HEK293 (cell line): ENCODE results near the gene ADAM23.

Experiments
- CTCF ChIA-PET: fragments of 350-600 bp; formaldehyde crosslinking; extraction: SDS; loops from one replicate; lab custom pipeline; 2021; ENCODE audit warnings: antibody characterized with exemption; lab: Yijun Ruan, JAX
- POLR2A ChIA-PET: fragments of 300-600 bp; formaldehyde crosslinking; extraction: SDS; loops from one replicate; lab custom pipeline; 2020; ENCODE audit warnings: antibody characterized with exemption, inconsistent platforms; lab: Yijun Ruan, JAX
- H3K27ac ChIP-seq: fragments of 200-500 bp; sonication (Bioruptor generic); 2 replicates; pipeline ENCODE4 v1.5.1; 2014; ENCODE audit warnings: low read depth, low read length, control low read depth, inconsistent platforms; ENCODE audit errors: extremely low read depth
- H3K36me3 ChIP-seq, 2 experiments: fragments of 200-500 bp in 1 of 2; sonication (Bioruptor generic) in 1 of 2; 1 replicate in 1 of 2; 2 replicates in 1 of 2; pipeline ENCODE4 v1.5.1; 2014 to 2017; ENCODE audit warnings: inconsistent platforms in 2 of 2, low read length in 2 of 2; ENCODE audit not compliant: control insufficient read depth in 2 of 2, insufficient read depth in 1 of 2
- H3K4me1 ChIP-seq: fragments of 200-500 bp; sonication (Bioruptor generic); 2 replicates; pipeline ENCODE4 v1.5.1; 2014; ENCODE audit warnings: mild to moderate bottlenecking, low read length, inconsistent platforms; ENCODE audit not compliant: control insufficient read depth, insufficient read depth
- H3K4me3 ChIP-seq: 2 replicates; pipeline ENCODE4 v1.5.1; 2011; ENCODE audit warnings: low read depth, mild to moderate bottlenecking, control low read depth, low read length, moderate library complexity
- H3K9me3 ChIP-seq: fragments of 200-500 bp; sonication (Bioruptor generic); 2 replicates; pipeline ENCODE4 v1.5.1; 2014; ENCODE audit warnings: low read depth, low read length, inconsistent platforms; ENCODE audit not compliant: control insufficient read depth, insufficient read depth
- BCL11B ChIP-seq: fragments of 450-650 bp; formaldehyde crosslinking; IDR thresholded peaks from 2 replicates; pipeline ENCODE4 v1.5.1; 2016; ENCODE audit warnings: low read depth, missing biosample characterization, missing genetic modification characterization
- CTCF ChIP-seq: fragments of 450-650 bp; formaldehyde crosslinking; IDR thresholded peaks from 2 replicates; pipeline ENCODE4 v1.5.1; 2016; ENCODE audit warnings: missing biosample characterization, missing genetic modification characterization
- KLF10 ChIP-seq: fragments of 450-650 bp; IDR thresholded peaks from 2 replicates; pipeline ENCODE4 v1.5.1; 2018; ENCODE audit warnings: missing biosample characterization, mild to moderate bottlenecking, missing genetic modification characterization
- TCF7L2 ChIP-seq: IDR thresholded peaks from 2 replicates; pipeline ENCODE4 v1.6.1; 2011; ENCODE audit warnings: low read depth, mild to moderate bottlenecking, inconsistent platforms, low read length, moderate library complexity, borderline replicate concordance
- WT1 ChIP-seq: fragments of 450-650 bp; formaldehyde crosslinking; IDR thresholded peaks from 2 replicates; pipeline ENCODE4 v1.5.1; 2016; ENCODE audit warnings: missing biosample characterization, missing genetic modification characterization
- ZBTB1 ChIP-seq: fragments of 450-650 bp; formaldehyde crosslinking; IDR thresholded peaks from 2 replicates; pipeline ENCODE4 v1.5.1; 2016; ENCODE audit warnings: missing biosample characterization, missing genetic modification characterization
- ZBTB17 ChIP-seq: fragments of 450-650 bp; formaldehyde crosslinking; IDR thresholded peaks from 2 replicates; pipeline ENCODE4 v1.5.1; 2016; ENCODE audit warnings: missing biosample characterization, missing genetic modification characterization
- ZBTB8A ChIP-seq: fragments of 450-650 bp; formaldehyde crosslinking; IDR thresholded peaks from 2 replicates; pipeline ENCODE4 v1.5.1; 2016; ENCODE audit warnings: missing biosample characterization, missing genetic modification characterization
- ZIC2 ChIP-seq: fragments of 450-650 bp; formaldehyde crosslinking; IDR thresholded peaks from 2 replicates; pipeline ENCODE4 v1.5.1; 2016; ENCODE audit warnings: missing biosample characterization, missing genetic modification characterization
- ZNF133 ChIP-seq: fragments of 450-650 bp; formaldehyde crosslinking; IDR thresholded peaks from 2 replicates; pipeline ENCODE4 v1.5.1; 2016; ENCODE audit warnings: missing biosample characterization, missing genetic modification characterization
- ZNF155 ChIP-seq: fragments of 450-650 bp; formaldehyde crosslinking; IDR thresholded peaks from 2 replicates; pipeline ENCODE4 v1.5.1; 2016; ENCODE audit warnings: missing biosample characterization, missing genetic modification characterization
- ZNF169 ChIP-seq: fragments of 450-650 bp; formaldehyde crosslinking; IDR thresholded peaks from 2 replicates; pipeline ENCODE4 v1.5.1; 2016; ENCODE audit warnings: missing biosample characterization, missing genetic modification characterization
- ZNF19 ChIP-seq: fragments of 450-650 bp; formaldehyde crosslinking; IDR thresholded peaks from 2 replicates; pipeline ENCODE4; 2016; ENCODE audit warnings: missing biosample characterization, missing genetic modification characterization, low read depth
- ZNF211 ChIP-seq: fragments of 450-650 bp; formaldehyde crosslinking; IDR thresholded peaks from 2 replicates; pipeline ENCODE4 v1.5.1; 2016; ENCODE audit warnings: low read depth, missing biosample characterization, missing genetic modification characterization
- ZNF274 ChIP-seq, 2 experiments: fragments of 200-500 bp in 1 of 2; fragments of 450-650 bp in 1 of 2; sonication (Bioruptor generic) in 1 of 2; formaldehyde crosslinking in 1 of 2; IDR thresholded peaks; 2 replicates each; pipeline versions ENCODE4 v1.5.1 to v1.6.1; 2014 to 2016; ENCODE audit warnings: borderline replicate concordance in 1 of 2, inconsistent platforms in 1 of 2, low read length in 1 of 2, missing biosample characterization in 1 of 2, missing genetic modification characterization in 1 of 2
- ZNF354C ChIP-seq: fragments of 450-650 bp; formaldehyde crosslinking; IDR thresholded peaks from 2 replicates; pipeline ENCODE4 v1.5.1; 2016; ENCODE audit warnings: missing biosample characterization, missing genetic modification characterization, low read depth, borderline replicate concordance
- ZNF362 ChIP-seq: fragments of 450-650 bp; formaldehyde crosslinking; IDR thresholded peaks from 2 replicates; pipeline ENCODE4 v1.5.1; 2016; ENCODE audit warnings: missing biosample characterization, missing genetic modification characterization
- ZNF37A ChIP-seq: fragments of 450-650 bp; IDR thresholded peaks from 2 replicates; pipeline ENCODE4 v1.5.1; 2018; ENCODE audit warnings: missing biosample characterization, missing genetic modification characterization
- ZNF394 ChIP-seq: fragments of 450-650 bp; formaldehyde crosslinking; IDR thresholded peaks from 2 replicates; pipeline ENCODE4 v1.5.1; 2016; ENCODE audit warnings: missing biosample characterization, missing genetic modification characterization, mild to moderate bottlenecking, moderate library complexity, borderline replicate concordance
- ZNF501 ChIP-seq: fragments of 450-650 bp; formaldehyde crosslinking; IDR thresholded peaks from 2 replicates; pipeline ENCODE4 v1.5.1; 2016; ENCODE audit warnings: missing biosample characterization, missing genetic modification characterization
- ZNF530 ChIP-seq: fragments of 450-650 bp; formaldehyde crosslinking; IDR thresholded peaks from 2 replicates; pipeline ENCODE4 v1.5.1; 2016; ENCODE audit warnings: low read depth, missing biosample characterization, missing genetic modification characterization
- ZNF544 ChIP-seq: fragments of 450-650 bp; formaldehyde crosslinking; IDR thresholded peaks from 2 replicates; pipeline ENCODE4 v1.5.0; 2017; ENCODE audit warnings: missing biosample characterization, missing genetic modification characterization
- ZNF560 ChIP-seq: fragments of 450-650 bp; formaldehyde crosslinking; IDR thresholded peaks from 2 replicates; pipeline ENCODE4 v1.5.1; 2017; ENCODE audit warnings: missing biosample characterization, missing genetic modification characterization, borderline replicate concordance
- ZNF670 ChIP-seq: fragments of 450-650 bp; formaldehyde crosslinking; IDR thresholded peaks from 2 replicates; pipeline ENCODE4 v1.5.1; 2016; ENCODE audit warnings: missing biosample characterization, missing genetic modification characterization, low read depth
- ZNF692 ChIP-seq: fragments of 450-650 bp; formaldehyde crosslinking; IDR thresholded peaks from 2 replicates; pipeline ENCODE4 v1.5.1; 2016; ENCODE audit warnings: missing biosample characterization, missing genetic modification characterization
- TF ChIP-seq, protein P1 (sequence below): fragments of 450-650 bp; formaldehyde crosslinking; IDR thresholded peaks from 2 replicates; pipeline ENCODE4 v1.5.1; 2016; ENCODE audit warnings: missing biosample characterization, missing genetic modification characterization

Gene ADAM23

DNA sequence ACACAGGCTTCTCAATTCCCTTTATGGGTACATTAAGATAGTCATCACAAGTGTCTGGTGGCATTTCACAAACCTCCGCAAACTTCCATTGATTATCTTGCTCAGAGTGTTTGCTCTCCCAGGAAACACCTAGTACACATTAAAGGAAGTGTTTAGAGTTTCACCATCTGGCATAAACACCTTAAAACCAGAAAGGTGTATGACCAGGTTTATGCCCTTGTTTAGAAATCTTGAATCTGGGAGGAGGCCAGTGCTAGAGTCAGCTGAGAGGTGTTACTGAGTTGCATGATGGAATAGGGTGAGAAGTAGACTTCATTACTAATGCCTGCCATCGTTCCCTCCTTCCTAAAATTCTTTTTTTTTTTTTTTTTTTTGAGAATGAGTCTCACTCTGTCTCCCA lies 120.0 kb downstream of the ADAM23 start:
- ChIA-PET CTCF (interaction anchor here (0.7 kb wide), 1 partner anchor 60 kb away, joined by 3 read pairs; no protein-coding TSS in a partner anchor), POLR2A (no interaction called here)
- TF ChIP-seq KLF10 = no peak
- TF ChIP-seq TCF7L2 = no peak
- TF ChIP-seq ZNF354C = no peak
- TF ChIP-seq ZNF560 (tag by site-specific recombination) = no peak
- TF ChIP-seq ZNF19 (tag by site-specific recombination) = no peak
- no peak for TF ChIP-seq ZBTB8A
- Histone ChIP-seq H3K27ac (no peak overlapping the region), H3K9me3 (no peaks in the 10 kb centered on the region), H3K36me3 (peaks cover 0 to 7% of the 10 kb centered on the region in 2 experiments; a peak in 1 of 3 replicates), H3K4me3 (no peak overlapping the region), H3K4me1 (no peaks in the 10 kb centered on the region)

GRCh38 chr2:206565666-206566065 lies 122.3 kb downstream of the ADAM23 start:
- POLR2A ChIA-PET = no interaction called here
- Histone ChIP-seq H3K27ac (no peak overlapping the region), H3K4me1 (no peaks in the 10 kb centered on the region)
- no peak for TF ChIP-seq ZNF354C
- no peak for TF ChIP-seq ZNF169 (tag by site-specific recombination)
- TF ChIP-seq ZNF530 (tag by site-specific recombination) = no peak
- no peak for TF ChIP-seq ZNF37A
- TF ChIP-seq ZIC2 = no peak
- no peak for TF ChIP-seq ZBTB17 (tag by site-specific recombination)
- TF ChIP-seq ZNF133 (tag by site-specific recombination) = no peak
- TF ChIP-seq, all 188 proteins: peak for 0
- CTCF ChIA-PET = interaction anchor here (0.5 to 1.5 kb wide), 3 partner anchors 9 to 27 kb away, joined by 3 read pairs; no protein-coding TSS in a partner anchor
- no peak overlapping the region for H3K4me3 ChIP-seq
- peaks cover 0 to 6% of the 10 kb centered on the region in 2 experiments; a peak in 1 of 3 replicates for H3K36me3 ChIP-seq
- H3K9me3 ChIP-seq = no peaks in the 10 kb centered on the region

DNA sequence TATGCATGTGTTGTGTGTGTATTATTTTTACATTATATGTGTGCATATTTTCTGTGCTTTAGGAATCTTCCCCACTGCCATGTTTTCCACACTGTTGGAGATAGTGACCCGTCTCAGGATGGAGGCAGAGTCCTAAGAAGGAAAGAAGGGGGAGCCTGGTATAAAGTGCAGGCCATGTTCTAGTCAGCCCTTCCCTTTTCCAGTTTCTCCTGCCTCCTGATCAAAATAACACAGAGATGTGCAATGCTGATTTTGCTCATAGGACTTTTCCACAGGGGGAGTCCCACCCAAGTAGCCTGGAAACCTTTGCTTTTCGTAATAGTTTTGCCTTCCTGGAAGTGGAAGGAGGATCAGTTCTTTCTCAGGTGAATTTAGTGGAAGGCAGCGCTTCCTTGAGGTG lies 126.1 kb downstream of the ADAM23 start:
- H3K27ac ChIP-seq = no peak overlapping the region
- peaks cover 0 to 7% of the 10 kb centered on the region in 2 experiments; a peak in 1 of 3 replicates for H3K36me3 ChIP-seq
- no peaks in the 10 kb centered on the region for H3K4me1 ChIP-seq
- H3K4me3 ChIP-seq = no peak overlapping the region
- H3K9me3 ChIP-seq = no peaks in the 10 kb centered on the region
- POLR2A ChIA-PET = no interaction called here
- CTCF ChIA-PET = interaction anchor here (1.7 kb wide), 1 partner anchor 10 kb away, joined by 6 read pairs; no protein-coding TSS in a partner anchor
- TF ChIP-seq, protein P1, sequence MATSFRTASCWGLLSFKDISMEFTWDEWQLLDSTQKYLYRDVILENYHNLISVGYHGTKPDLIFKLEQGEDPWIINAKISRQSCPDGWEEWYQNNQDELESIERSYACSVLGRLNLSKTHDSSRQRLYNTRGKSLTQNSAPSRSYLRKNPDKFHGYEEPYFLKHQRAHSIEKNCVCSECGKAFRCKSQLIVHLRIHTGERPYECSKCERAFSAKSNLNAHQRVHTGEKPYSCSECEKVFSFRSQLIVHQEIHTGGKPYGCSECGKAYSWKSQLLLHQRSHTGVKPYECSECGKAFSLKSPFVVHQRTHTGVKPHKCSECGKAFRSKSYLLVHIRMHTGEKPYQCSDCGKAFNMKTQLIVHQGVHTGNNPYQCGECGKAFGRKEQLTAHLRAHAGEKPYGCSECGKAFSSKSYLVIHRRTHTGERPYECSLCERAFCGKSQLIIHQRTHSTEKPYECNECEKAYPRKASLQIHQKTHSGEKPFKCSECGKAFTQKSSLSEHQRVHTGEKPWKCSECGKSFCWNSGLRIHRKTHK (tag by site-specific recombination) = no peak
- no peak for TF ChIP-seq ZNF155
- no peak for TF ChIP-seq CTCF (tag by site-specific recombination)
- no peak for TF ChIP-seq ZNF274 (IDR thresholded peaks at IDR 0.05; ENCODE audit: low read length)
- TF ChIP-seq ZNF274 (tag by site-specific recombination; IDR thresholded peaks at IDR 0.05; ENCODE audit: borderline replicate concordance) = no peak
- no peak for TF ChIP-seq ZNF670 (tag by site-specific recombination)
- TF ChIP-seq TCF7L2 = no peak
- no peak for TF ChIP-seq ZBTB1 (tag by site-specific recombination)
- TF ChIP-seq ZNF692 = no peak
- no peak for TF ChIP-seq ZNF544 (tag by site-specific recombination)
- no peak for TF ChIP-seq ZNF501 (tag by site-specific recombination)
- no peak for TF ChIP-seq BCL11B (tag by site-specific recombination)
- no peak for TF ChIP-seq ZNF211 (tag by site-specific recombination)
- no peak for TF ChIP-seq ZNF362 (tag by site-specific recombination)
- no peak for TF ChIP-seq ZNF394 (tag by site-specific recombination)
- TF ChIP-seq WT1 (tag by site-specific recombination) = no peak
